Heart right ventricle (tissue), 16 donors: ENCODE measurements around the gene HMCN2. TPM values are rescaled to one million over a fixed set of nuclear protein-coding genes. Genes with fewer than 3 reads are reported as not detected.

Experiments used
- ATAC-seq, 8 donors: fragments of 200-7000 bp; cut with Tn5 transposase; one replicate each; pipeline ENCODE4 v1.9.1; 2020; ENCODE audit warnings: mild to moderate bottlenecking in 8 of 8, moderate library complexity in 8 of 8, moderate number of reproducible peaks in 1 of 8
- DNase-seq, 2 donors: peaks; one replicate each; pipeline ENCODE4 v3.0.0-alpha.2; 2020
- H3K27ac ChIP-seq, 10 donors: fragments of 200-600 bp; sonication (generic) in 2 of 10; one replicate each; pipeline versions ENCODE4 v1.5.0 to v1.8.0; 2020 to 2022; ENCODE audit warnings: mild to moderate bottlenecking in 3 of 10
- H3K27me3 ChIP-seq, 7 donors: fragments of 200-600 bp; one replicate each; pipeline ENCODE4 v1.8.0; 2021 to 2022; ENCODE audit warnings: mild to moderate bottlenecking in 2 of 7
- H3K36me3 ChIP-seq, 9 donors: fragments of 200-600 bp; sonication (generic) in 1 of 9; one replicate each; pipeline versions ENCODE4 v1.5.0 to v1.8.0; 2020 to 2022; ENCODE audit warnings: mild to moderate bottlenecking in 2 of 9
- H3K4me1 ChIP-seq, 9 donors: fragments of 200-600 bp; sonication (generic) in 1 of 9; one replicate each; pipeline versions ENCODE4 v1.5.0 to v1.8.0; 2020 to 2022; ENCODE audit warnings: mild to moderate bottlenecking in 4 of 9
- H3K4me3 ChIP-seq, 10 donors: fragments of 200-600 bp; sonication (generic) in 2 of 10; one replicate each; pipeline versions ENCODE4 v1.5.0 to v1.8.0; 2020 to 2022; ENCODE audit warnings: mild to moderate bottlenecking in 7 of 10, moderate library complexity in 2 of 10
- H3K9me3 ChIP-seq, 11 donors: fragments of 200-600 bp in 10 of 11; sonication (generic) in 2 of 11; one replicate each; pipeline versions ENCODE4 v1.5.0 to v1.8.0; 2013 to 2022; ENCODE audit warnings: mild to moderate bottlenecking in 2 of 11, control low read depth in 1 of 11, moderate library complexity in 1 of 11
- CTCF ChIP-seq, 9 donors: fragments of 200-600 bp; sonication (generic) in 2 of 9; IDR thresholded peaks; one replicate each; pipeline versions ENCODE4 v1.5.0 to v1.8.0; 2021 to 2022; ENCODE audit warnings: antibody characterized with exemption in 9 of 9, mild to moderate bottlenecking in 5 of 9, moderate library complexity in 1 of 9
- WGBS, 2 donors: extraction: QIAGEN DNeasy Blood & Tissue Kit; methylation state at CpG; one replicate each; pipeline ENCODE4 v1.1.7; 2013; ENCODE audit warnings: inconsistent platforms in 1 of 2; 5-methylcytosine and 5-hydroxymethylcytosine counted together
- intact Hi-C, 10 donors: fragments of 100-400 bp; cut with DNase I; formaldehyde crosslinking; loops; one replicate each; pipeline versions ENCODE4 v1.11.1 to v1.14.2; 2022
- polyA plus RNA-seq, 2 donors: library from polyadenylated mRNA; stranded (reverse); fragments of 200-250 nt; gene quantifications; one replicate each; pipeline ENCODE4 v1.2.3, GENCODE V29; 2013
- total RNA-seq, 10 donors: library from RNA; stranded (reverse); fragmentation: NEBNext Ultra II Directional in 3 of 10; extraction: Animal tissue kit (Norgen Biotek cat#: 25700) in 3 of 10; gene quantifications; one replicate each; pipeline versions ENCODE4 v1.2.1 to v1.2.4, GENCODE V29; 2021 to 2023
- donor health status: Arrhythmogenic right ventricular cardiomyopathy.
- donor health status: ischemic (EF 13 %, LVEDD 7.1; RV severe dilation, severe dysfunction).
- donor health status: healthy with polysubstance abuse.
- donor health status: DM: no; HTN: yes; CAD: no.
- donor health status: DM: no; HTN: no; CAD: no.
- donor health status: ischemic (EF 25% LVEDD 6.9; RV normal size, moderate dysfunction).
- donor health status: ischemic (EF 25% LVEDD 5.7; RV mildly dilated, moderate dysfunction).
- donor health status: healthy.
- donor health status: DM: yes; HTN: yes; CAD: no.
- donor health status: Ischemic cardiomyopathy.
- donor health status: ischemic (EF 35%, LVEDD 5.7; RV mildly dilated, moderate dysfunction).
- donor health status: nonischemic (EF 11% LVEDD 7.7; RV severe dilation, severe dysfunction).
- donor health status: DM: yes; HTN: yes; CAD: no.
- donor health status: PGD.
- donor health status: ischemic (EF 29% LVEDD 5.4; RV normal size, mild dysfunction).
- donor health status: nonischemic (EF 23%, LVEDD 6.1; RV moderate dilation, normal function).

Gene HMCN2
- total and polyA plus RNA-seq, 12 donors, result 2.6 to 10.2 (median 4.9) TPM

GRCh38 chr9:130446101-130446861 lies 180.7 kb downstream of the HMCN2 start:
- Histone ChIP-seq H3K36me3 (no peaks in the 10 kb centered on the region), H3K4me1 (peaks cover 29 to 75% (median 59%) of the 10 kb centered on the region in 9 donors), H3K9me3 (peaks cover 0 to 14% (median 4%) of the 10 kb centered on the region in 11 donors), H3K4me3 (peak overlapping the region; percentile 48 to 78 (median 72)), H3K27me3 (peaks cover 0 to 20% (median 0%) of the 10 kb centered on the region in 7 donors), H3K27ac (peak overlapping the region; percentile 77 to 96 (median 92))
- 16 to 22% methylated on average over 16 of the region's 16 CpGs for WGBS, 2 donors
- intact Hi-C loops, result no loop called here
- ATAC-seq (peak; percentile 48 to 88 (median 80)), DNase-seq (peak; percentile 88 to 89)
- peak in 1 of 9 donors; percentile 7 for TF ChIP-seq CTCF (IDR thresholded peaks at IDR 0.05)

GRCh38 chr9:130447193-130447816 lies 181.7 kb downstream of the HMCN2 start:
- no peaks in the 10 kb centered on the region for H3K36me3 ChIP-seq
- H3K9me3 ChIP-seq, result peaks cover 0 to 4% (median 0%) of the 10 kb centered on the region in 11 donors
- TF ChIP-seq CTCF (IDR thresholded peaks at IDR 0.05), result no peak
- ATAC-seq (no peak), DNase-seq (no peak)
- 78 to 85% methylated on average over 12 of the region's 12 CpGs for WGBS, 2 donors
- peak overlapping the region; percentile 77 to 96 (median 92) for H3K27ac ChIP-seq
- peaks cover 0 to 20% (median 0%) of the 10 kb centered on the region in 7 donors for H3K27me3 ChIP-seq
- H3K4me3 ChIP-seq, result peak overlapping the region in 1 of 10 donors; percentile 62
- intact Hi-C loops, result no loop called here
- H3K4me1 ChIP-seq, result peaks cover 34 to 85% (median 69%) of the 10 kb centered on the region in 9 donors

GRCh38 chr9:130448035-130448624 lies 182.6 kb downstream of the HMCN2 start:
- Histone ChIP-seq H3K27me3 (peaks cover 0 to 20% (median 0%) of the 10 kb centered on the region in 7 donors), H3K36me3 (no peaks in the 10 kb centered on the region), H3K27ac (no peak overlapping the region), H3K9me3 (no peaks in the 10 kb centered on the region), H3K4me3 (no peak overlapping the region), H3K4me1 (peaks cover 37 to 91% (median 76%) of the 10 kb centered on the region in 9 donors)
- TF ChIP-seq CTCF (IDR thresholded peaks at IDR 0.05), result no peak
- intact Hi-C loops, result no loop called here
- ATAC-seq, result no peak
- 75 to 87% methylated on average over 12 of the region's 12 CpGs for WGBS, 2 donors
- no peak for DNase-seq
